HEK293 (cell line): Measurements from ENCODE around the gene CDCP1.

Experiments used
- CTCF ChIA-PET: fragments of 350-600 bp; formaldehyde crosslinking; extraction: SDS; loops from one replicate; lab custom pipeline; 2021; ENCODE audit warnings: antibody characterized with exemption; lab: Yijun Ruan, JAX
- POLR2A ChIA-PET: fragments of 300-600 bp; formaldehyde crosslinking; extraction: SDS; loops from one replicate; lab custom pipeline; 2020; ENCODE audit warnings: antibody characterized with exemption, inconsistent platforms; lab: Yijun Ruan, JAX
- H3K27ac ChIP-seq: fragments of 200-500 bp; sonication (Bioruptor generic); 2 replicates; pipeline ENCODE4 v1.5.1; 2014; ENCODE audit warnings: low read depth, low read length, control low read depth, inconsistent platforms; ENCODE audit errors: extremely low read depth
- H3K36me3 ChIP-seq, 2 experiments: fragments of 200-500 bp in 1 of 2; sonication (Bioruptor generic) in 1 of 2; 1 replicate in 1 of 2; 2 replicates in 1 of 2; pipeline ENCODE4 v1.5.1; 2014 to 2017; ENCODE audit warnings: inconsistent platforms in 2 of 2, low read length in 2 of 2; ENCODE audit not compliant: control insufficient read depth in 2 of 2, insufficient read depth in 1 of 2
- H3K4me1 ChIP-seq: fragments of 200-500 bp; sonication (Bioruptor generic); 2 replicates; pipeline ENCODE4 v1.5.1; 2014; ENCODE audit warnings: mild to moderate bottlenecking, low read length, inconsistent platforms; ENCODE audit not compliant: control insufficient read depth, insufficient read depth
- H3K4me3 ChIP-seq: 2 replicates; pipeline ENCODE4 v1.5.1; 2011; ENCODE audit warnings: low read depth, mild to moderate bottlenecking, control low read depth, low read length, moderate library complexity
- H3K9me3 ChIP-seq: fragments of 200-500 bp; sonication (Bioruptor generic); 2 replicates; pipeline ENCODE4 v1.5.1; 2014; ENCODE audit warnings: low read depth, low read length, inconsistent platforms; ENCODE audit not compliant: control insufficient read depth, insufficient read depth
- BCL11A ChIP-seq: fragments of 450-650 bp; formaldehyde crosslinking; IDR thresholded peaks from 2 replicates; pipeline ENCODE4 v1.5.1; 2016; ENCODE audit warnings: low read depth, missing biosample characterization, missing genetic modification characterization
- HOXC10 ChIP-seq: sonication (generic); formaldehyde crosslinking; IDR thresholded peaks from 2 replicates; pipeline ENCODE4 v1.8.1; 2023; ENCODE audit warnings: mild to moderate bottlenecking, missing genetic modification reagents
- KLF8 ChIP-seq: fragments of 450-650 bp; formaldehyde crosslinking; IDR thresholded peaks from 2 replicates; pipeline ENCODE4 v1.5.1; 2016; ENCODE audit warnings: missing biosample characterization, missing genetic modification characterization
- MEIS1 ChIP-seq: sonication (generic); formaldehyde crosslinking; IDR thresholded peaks from 2 replicates; pipeline ENCODE4 v1.8.1; 2022; ENCODE audit warnings: missing genetic modification reagents, mild to moderate bottlenecking, borderline replicate concordance
- OVOL3 ChIP-seq: fragments of 450-650 bp; formaldehyde crosslinking; IDR thresholded peaks from 2 replicates; pipeline ENCODE4 v1.5.1; 2016; ENCODE audit warnings: missing biosample characterization, missing genetic modification characterization
- PRDM6 ChIP-seq: fragments of 450-650 bp; formaldehyde crosslinking; IDR thresholded peaks from 2 replicates; pipeline ENCODE4 v1.5.1; 2017; ENCODE audit warnings: missing biosample characterization, missing genetic modification characterization
- RBAK ChIP-seq: fragments of 450-650 bp; formaldehyde crosslinking; IDR thresholded peaks from 2 replicates; pipeline ENCODE4 v1.5.1; 2016; ENCODE audit warnings: missing biosample characterization, missing genetic modification characterization
- SP2 ChIP-seq: fragments of 450-650 bp; formaldehyde crosslinking; IDR thresholded peaks from 2 replicates; pipeline ENCODE4 v1.5.1; 2016; ENCODE audit warnings: missing biosample characterization, missing genetic modification characterization
- TRIM28 ChIP-seq: IDR thresholded peaks from 2 replicates; pipeline ENCODE4 v1.6.1; 2011; ENCODE audit warnings: low read length, control low read depth, borderline replicate concordance
- ZNF18 ChIP-seq: fragments of 450-650 bp; formaldehyde crosslinking; IDR thresholded peaks from 2 replicates; pipeline ENCODE4 v1.5.1; 2016; ENCODE audit warnings: missing biosample characterization, missing genetic modification characterization
- ZNF202 ChIP-seq: fragments of 450-650 bp; formaldehyde crosslinking; IDR thresholded peaks from 2 replicates; pipeline ENCODE4 v1.5.1; 2016; ENCODE audit warnings: missing biosample characterization, missing genetic modification characterization, borderline replicate concordance
- ZNF214 ChIP-seq: fragments of 450-650 bp; formaldehyde crosslinking; IDR thresholded peaks from 2 replicates; pipeline ENCODE4 v1.5.1; 2017; ENCODE audit warnings: missing biosample characterization, mild to moderate bottlenecking, missing genetic modification characterization, borderline replicate concordance
- ZNF221 ChIP-seq: fragments of 450-650 bp; formaldehyde crosslinking; IDR thresholded peaks from 2 replicates; pipeline ENCODE4 v1.5.1; 2017; ENCODE audit warnings: missing biosample characterization, missing genetic modification characterization, borderline replicate concordance
- ZNF239 ChIP-seq: fragments of 450-650 bp; formaldehyde crosslinking; IDR thresholded peaks from 2 replicates; pipeline ENCODE4 v1.5.1; 2016; ENCODE audit warnings: missing biosample characterization, missing genetic modification characterization
- ZNF292 ChIP-seq: fragments of 450-650 bp; formaldehyde crosslinking; IDR thresholded peaks from 2 replicates; pipeline ENCODE4 v1.5.1; 2016; ENCODE audit warnings: low read depth, missing biosample characterization, missing genetic modification characterization, borderline replicate concordance
- ZNF433 ChIP-seq: fragments of 450-650 bp; formaldehyde crosslinking; IDR thresholded peaks from 2 replicates; pipeline ENCODE4 v1.5.1; 2016; ENCODE audit warnings: missing biosample characterization, missing genetic modification characterization, low read depth
- ZNF558 ChIP-seq: fragments of 450-650 bp; formaldehyde crosslinking; IDR thresholded peaks from 2 replicates; pipeline ENCODE4 v1.5.1; 2016; ENCODE audit warnings: missing biosample characterization, missing genetic modification characterization
- ZNF585B ChIP-seq: fragments of 450-650 bp; formaldehyde crosslinking; IDR thresholded peaks from 2 replicates; pipeline ENCODE4 v1.5.1; 2016; ENCODE audit warnings: missing biosample characterization, missing genetic modification characterization
- ZNF596 ChIP-seq: fragments of 450-650 bp; IDR thresholded peaks from 2 replicates; pipeline ENCODE4 v1.5.0; 2018; ENCODE audit warnings: missing biosample characterization, mild to moderate bottlenecking, missing genetic modification characterization, moderate library complexity
- ZNF600 ChIP-seq: fragments of 450-650 bp; formaldehyde crosslinking; IDR thresholded peaks from 2 replicates; pipeline ENCODE4 v1.5.1; 2016; ENCODE audit warnings: missing biosample characterization, missing genetic modification characterization
- ZNF610 ChIP-seq: fragments of 450-650 bp; formaldehyde crosslinking; IDR thresholded peaks from 2 replicates; pipeline ENCODE4 v1.5.1; 2016; ENCODE audit warnings: missing biosample characterization, missing genetic modification characterization, borderline replicate concordance
- ZNF707 ChIP-seq: fragments of 450-650 bp; formaldehyde crosslinking; IDR thresholded peaks from 2 replicates; pipeline ENCODE4 v1.5.1; 2016; ENCODE audit warnings: missing biosample characterization, missing genetic modification characterization
- ZNF747 ChIP-seq: fragments of 450-650 bp; formaldehyde crosslinking; IDR thresholded peaks from 2 replicates; pipeline ENCODE4 v1.5.1; 2016; ENCODE audit warnings: missing biosample characterization, missing genetic modification characterization
- ZNF785 ChIP-seq: fragments of 450-650 bp; formaldehyde crosslinking; IDR thresholded peaks from 2 replicates; pipeline ENCODE4 v1.5.1; 2016; ENCODE audit warnings: missing biosample characterization, missing genetic modification characterization
- ZSCAN30 ChIP-seq: fragments of 450-650 bp; IDR thresholded peaks from 2 replicates; pipeline ENCODE4 v1.5.1; 2018; ENCODE audit warnings: missing biosample characterization, mild to moderate bottlenecking, missing genetic modification characterization, moderate library complexity
- TF ChIP-seq, protein P1 (sequence below): fragments of 450-650 bp; formaldehyde crosslinking; IDR thresholded peaks from 2 replicates; pipeline ENCODE4 v1.5.1; 2016; ENCODE audit warnings: missing biosample characterization, missing genetic modification characterization
- TF ChIP-seq, protein P2 (sequence below): sonication (generic); formaldehyde crosslinking; IDR thresholded peaks from 2 replicates; pipeline ENCODE4 v1.8.1; 2022; ENCODE audit warnings: mild to moderate bottlenecking, moderate library complexity, missing genetic modification reagents

Gene CDCP1

GRCh38 chr3:45082142-45082538 lies 64.0 kb downstream of the CDCP1 start:
- H3K4me3 ChIP-seq, result no peak overlapping the region
- POLR2A ChIA-PET, result no interaction called here
- no peaks in the 10 kb centered on the region for H3K9me3 ChIP-seq
- TF ChIP-seq, protein P1, sequence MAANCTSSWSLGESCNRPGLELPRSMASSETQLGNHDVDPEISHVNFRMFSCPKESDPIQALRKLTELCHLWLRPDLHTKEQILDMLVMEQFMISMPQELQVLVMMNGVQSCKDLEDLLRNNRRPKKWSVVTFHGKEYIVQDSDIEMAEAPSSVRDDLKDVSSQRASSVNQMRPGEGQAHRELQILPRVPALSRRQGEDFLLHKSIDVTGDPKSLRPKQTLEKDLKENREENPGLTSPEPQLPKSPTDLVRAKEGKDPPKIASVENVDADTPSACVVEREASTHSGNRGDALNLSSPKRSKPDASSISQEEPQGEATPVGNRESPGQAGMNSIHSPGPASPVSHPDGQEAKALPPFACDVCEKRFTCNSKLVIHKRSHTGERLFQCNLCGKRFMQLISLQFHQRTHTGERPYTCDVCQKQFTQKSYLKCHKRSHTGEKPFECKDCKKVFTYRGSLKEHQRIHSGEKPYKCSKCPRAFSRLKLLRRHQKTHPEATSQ (tag by site-specific recombination), result no peak
- no peak for TF ChIP-seq MEIS1
- no peak for TF ChIP-seq ZNF433 (tag by site-specific recombination)
- no peak for TF ChIP-seq TRIM28
- TF ChIP-seq ZNF239, result no peak
- TF ChIP-seq ZNF600 (tag by site-specific recombination), result no peak
- TF ChIP-seq ZNF292 (tag by site-specific recombination), result no peak
- no peak for TF ChIP-seq ZNF785 (tag by site-specific recombination)
- no peak for TF ChIP-seq ZNF202 (tag by site-specific recombination)
- CTCF ChIA-PET, result interaction anchor here (1.5 kb wide), 1 partner anchor 44 kb away, joined by 3 read pairs; no protein-coding TSS in a partner anchor
- no peaks in the 10 kb centered on the region for H3K4me1 ChIP-seq
- no peak overlapping the region for H3K27ac ChIP-seq
- H3K36me3 ChIP-seq, result no peaks in the 10 kb centered on the region

- H3K27ac ChIP-seq, result no peak overlapping the region
- ChIA-PET CTCF (interaction anchor here (1.5 kb wide), 1 partner anchor 43 kb away, joined by 3 read pairs; no protein-coding TSS in a partner anchor), POLR2A (no interaction called here)
- no peaks in the 10 kb centered on the region for H3K36me3 ChIP-seq
- no peaks in the 10 kb centered on the region for H3K9me3 ChIP-seq
- TF ChIP-seq OVOL3 (tag by site-specific recombination), result no peak
- TF ChIP-seq, protein P2, sequence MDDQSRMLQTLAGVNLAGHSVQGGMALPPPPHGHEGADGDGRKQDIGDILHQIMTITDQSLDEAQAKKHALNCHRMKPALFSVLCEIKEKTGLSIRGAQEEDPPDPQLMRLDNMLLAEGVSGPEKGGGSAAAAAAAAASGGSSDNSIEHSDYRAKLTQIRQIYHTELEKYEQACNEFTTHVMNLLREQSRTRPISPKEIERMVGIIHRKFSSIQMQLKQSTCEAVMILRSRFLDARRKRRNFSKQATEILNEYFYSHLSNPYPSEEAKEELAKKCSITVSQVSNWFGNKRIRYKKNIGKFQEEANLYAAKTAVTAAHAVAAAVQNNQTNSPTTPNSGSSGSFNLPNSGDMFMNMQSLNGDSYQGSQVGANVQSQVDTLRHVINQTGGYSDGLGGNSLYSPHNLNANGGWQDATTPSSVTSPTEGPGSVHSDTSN (CRISPR knock-in tag), result no peak
- no peak for TF ChIP-seq ZNF214 (tag by site-specific recombination)
- TF ChIP-seq ZNF585B (tag by site-specific recombination), result no peak
- no peak for TF ChIP-seq BCL11A (tag by site-specific recombination)
- TF ChIP-seq ZNF610 (tag by site-specific recombination), result no peak
- TF ChIP-seq ZNF747 (tag by site-specific recombination), result no peak
- no peak for TF ChIP-seq SP2 (tag by site-specific recombination)
- H3K4me3 ChIP-seq, result no peak overlapping the region
- no peaks in the 10 kb centered on the region for H3K4me1 ChIP-seq
Observed at GRCh38 chr3:45081506-45082141, 64.6 kb downstream of the CDCP1 start.

DNA sequence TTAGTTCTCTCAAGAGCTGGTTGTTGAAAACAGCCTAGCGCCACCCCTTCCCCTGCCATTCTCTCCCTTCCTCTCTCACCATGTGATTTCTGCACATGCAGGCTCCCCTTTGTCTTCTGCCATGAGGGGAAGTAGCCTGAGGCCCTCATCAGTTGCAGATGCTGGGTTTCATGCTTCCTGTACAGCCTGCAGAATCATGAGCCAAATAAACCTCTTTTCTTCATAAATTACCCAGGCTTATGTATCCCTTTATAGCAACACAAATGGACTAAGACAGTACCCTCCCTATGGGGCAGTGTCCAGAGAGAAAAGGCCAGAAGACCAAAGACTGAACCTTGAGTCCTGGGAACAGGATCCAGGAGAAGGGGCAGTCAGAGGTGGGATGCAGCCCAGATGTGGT lies 65.4 kb downstream of the CDCP1 start:
- Histone ChIP-seq H3K4me1 (no peaks in the 10 kb centered on the region), H3K36me3 (no peaks in the 10 kb centered on the region), H3K4me3 (no peak overlapping the region), H3K9me3 (no peaks in the 10 kb centered on the region), H3K27ac (no peak overlapping the region)
- POLR2A ChIA-PET, result no interaction called here
- CTCF ChIA-PET, result no interaction called here
- TF ChIP-seq ZNF707 (tag by site-specific recombination), result no peak
- no peak for TF ChIP-seq KLF8 (tag by site-specific recombination)
- no peak for TF ChIP-seq ZNF596 (tag by site-specific recombination)
- TF ChIP-seq ZNF221 (tag by site-specific recombination), result no peak
- no peak for TF ChIP-seq ZNF214 (tag by site-specific recombination)
- TF ChIP-seq ZNF18, result no peak
- TF ChIP-seq ZNF610 (tag by site-specific recombination), result no peak
- no peak for TF ChIP-seq ZNF558 (tag by site-specific recombination)
- TF ChIP-seq OVOL3 (tag by site-specific recombination), result no peak
- no peak for TF ChIP-seq ZNF433 (tag by site-specific recombination)
- no peak for TF ChIP-seq PRDM6 (tag by site-specific recombination)
- no peak for TF ChIP-seq ZSCAN30
- no peak for TF ChIP-seq RBAK (tag by site-specific recombination)
- TF ChIP-seq HOXC10 (CRISPR knock-in tag), result no peak
